Activated naive CD8-positive, alpha-beta T cell treated with anti-CD3 and anti-CD28 coated beads, Interleukin-2, amount 50 U/mL, for 24 hours (primary cell): Measurements from ENCODE around the gene COL18A1.
A peak's percentile ranks its signal among the peaks of the same experiment; 100 is the strongest.

Experiments
- ATAC-seq: fragments of 150-1000 bp; cut with Tn5 transposase; one replicate; pipeline ENCODE4 v1.10.0; 2021
- DNase-seq: peaks from one replicate; pipeline ENCODE4 v3.0.0; 2021
- H3K27ac Mint-ChIP-seq: one replicate; pipeline ENCODE4 v1.8.0; 2021; ENCODE audit warnings: mild to moderate bottlenecking, mixed read lengths
- H3K27me3 Mint-ChIP-seq: one replicate; pipeline ENCODE4 v1.8.0; 2021; ENCODE audit warnings: mixed read lengths
- H3K36me3 Mint-ChIP-seq: one replicate; pipeline ENCODE4 v1.8.0; 2021; ENCODE audit warnings: low read depth, mixed read lengths
- H3K4me1 Mint-ChIP-seq: one replicate; pipeline ENCODE4 v1.8.0; 2021; ENCODE audit warnings: mixed read lengths
- H3K4me3 Mint-ChIP-seq: one replicate; pipeline ENCODE4 v1.8.0; 2021; ENCODE audit warnings: mild to moderate bottlenecking, moderate library complexity, mixed read lengths
- H3K9me3 Mint-ChIP-seq: one replicate; pipeline ENCODE4 v1.8.0; 2021; ENCODE audit warnings: mixed read lengths

COL18A1 gene

DNA sequence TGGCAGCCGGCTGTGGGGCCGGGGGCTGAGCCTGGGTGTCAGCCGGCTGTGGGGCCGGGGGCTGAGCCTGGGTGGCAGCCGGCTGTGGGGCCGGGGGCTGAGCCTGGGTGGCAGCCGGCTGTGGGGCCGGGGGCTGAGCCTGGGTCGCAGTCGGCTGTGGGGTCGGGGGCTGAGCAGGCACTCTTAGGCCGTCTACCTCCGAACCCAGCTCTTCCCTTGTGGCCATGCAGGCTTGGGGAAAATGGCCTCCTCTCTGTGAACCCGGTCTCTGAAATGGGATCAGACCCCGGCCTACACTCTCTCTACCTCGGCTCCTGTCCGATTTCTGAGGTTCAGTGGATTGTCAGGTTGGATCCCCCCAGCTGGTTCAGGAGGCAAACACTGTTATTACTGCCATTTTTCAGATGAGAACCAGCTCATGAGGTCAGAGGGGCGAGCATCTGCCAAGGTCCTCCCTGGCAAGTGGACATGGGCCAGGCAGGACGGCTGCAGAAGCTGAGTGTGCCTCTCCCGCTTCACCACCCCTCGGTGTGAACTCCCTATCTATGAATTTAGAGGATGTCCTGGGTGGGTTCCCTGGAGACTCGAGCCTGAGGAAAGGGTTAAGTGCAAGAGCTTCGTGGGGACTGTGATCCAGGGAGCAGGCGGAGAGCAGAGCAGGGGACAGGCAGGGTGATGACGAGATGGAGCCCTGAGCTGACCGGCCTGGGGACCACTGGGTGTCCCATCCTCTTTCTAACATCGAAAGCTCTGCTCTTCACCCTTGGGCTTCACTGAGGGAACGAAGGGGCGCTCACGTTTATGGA, 10.9 kb upstream of the COL18A1 start:
- Mint-ChIP-seq H3K9me3 (no peaks in the 10 kb centered on the region), H3K27me3 (peaks cover 2% of the 10 kb centered on the region), H3K27ac (no peak overlapping the region), H3K4me3 (no peak overlapping the region), H3K4me1 (peaks cover 6% of the 10 kb centered on the region), H3K36me3 (no peaks in the 10 kb centered on the region)
- ATAC-seq: no peak
- DNase-seq: no peak

- no peak for DNase-seq
- peaks cover 5% of the 10 kb centered on the region for H3K36me3 Mint-ChIP-seq
- H3K9me3 Mint-ChIP-seq: peaks cover 7% of the 10 kb centered on the region
- H3K27ac Mint-ChIP-seq: no peak overlapping the region
- H3K4me1 Mint-ChIP-seq: peaks cover 6% of the 10 kb centered on the region
- H3K4me3 Mint-ChIP-seq: no peak overlapping the region
- H3K27me3 Mint-ChIP-seq: peaks cover 16% of the 10 kb centered on the region
- no peak for ATAC-seq
Measured at GRCh38 chr21:45396620-45396995, 8.4 kb upstream of the COL18A1 start.

- Mint-ChIP-seq H3K4me3 (no peak overlapping the region), H3K9me3 (peaks cover 7% of the 10 kb centered on the region), H3K4me1 (peaks cover 6% of the 10 kb centered on the region), H3K27ac (no peak overlapping the region), H3K36me3 (peaks cover 5% of the 10 kb centered on the region), H3K27me3 (peaks cover 22% of the 10 kb centered on the region)
- ATAC-seq: no peak
- DNase-seq: no peak
Measured at GRCh38 chr21:45397381-45397780, 7.6 kb upstream of the COL18A1 start.

DNA sequence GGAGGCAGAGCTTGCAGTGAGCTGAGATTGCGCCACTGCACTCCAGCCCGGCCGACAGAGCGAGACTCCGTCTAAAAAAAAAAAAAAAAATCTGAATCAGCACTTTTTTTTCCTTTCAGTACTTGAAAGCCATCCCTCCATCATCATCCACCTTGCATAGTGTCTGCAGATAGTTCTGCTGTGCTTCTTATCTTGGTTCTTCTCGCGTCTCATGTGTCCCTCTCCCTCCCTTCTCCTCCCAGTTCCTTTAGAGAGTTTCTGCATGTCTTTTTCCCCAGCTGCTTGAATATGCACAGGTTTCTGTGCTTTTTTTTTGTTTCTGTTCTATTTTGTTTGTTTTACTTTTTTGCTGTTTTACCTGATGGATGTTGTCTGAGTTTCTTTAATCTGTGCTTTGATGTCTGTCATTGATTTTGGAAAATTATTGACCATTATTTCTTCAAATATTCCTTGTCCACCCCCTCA, 3.9 kb upstream of the COL18A1 start:
- no peak for DNase-seq
- peaks cover 37% of the 10 kb centered on the region for H3K27me3 Mint-ChIP-seq

GRCh38 chr21:45401916-45402900, 2.8 kb upstream of the COL18A1 start:
- H3K36me3 Mint-ChIP-seq: peaks cover 5% of the 10 kb centered on the region
- peaks cover 13% of the 10 kb centered on the region for H3K4me1 Mint-ChIP-seq
- no peak overlapping the region for H3K4me3 Mint-ChIP-seq
- no peak for ATAC-seq
- peaks cover 7% of the 10 kb centered on the region for H3K9me3 Mint-ChIP-seq
- no peak for DNase-seq
- H3K27me3 Mint-ChIP-seq: peaks cover 48% of the 10 kb centered on the region
- no peak overlapping the region for H3K27ac Mint-ChIP-seq

More for the DNA sequence above, 3.9 kb upstream of the COL18A1 start:
- Mint-ChIP-seq H3K27ac (no peak overlapping the region), H3K4me1 (peaks cover 9% of the 10 kb centered on the region), H3K4me3 (no peak overlapping the region), H3K36me3 (peaks cover 5% of the 10 kb centered on the region), H3K9me3 (peaks cover 7% of the 10 kb centered on the region)
- no peak for ATAC-seq

DNA sequence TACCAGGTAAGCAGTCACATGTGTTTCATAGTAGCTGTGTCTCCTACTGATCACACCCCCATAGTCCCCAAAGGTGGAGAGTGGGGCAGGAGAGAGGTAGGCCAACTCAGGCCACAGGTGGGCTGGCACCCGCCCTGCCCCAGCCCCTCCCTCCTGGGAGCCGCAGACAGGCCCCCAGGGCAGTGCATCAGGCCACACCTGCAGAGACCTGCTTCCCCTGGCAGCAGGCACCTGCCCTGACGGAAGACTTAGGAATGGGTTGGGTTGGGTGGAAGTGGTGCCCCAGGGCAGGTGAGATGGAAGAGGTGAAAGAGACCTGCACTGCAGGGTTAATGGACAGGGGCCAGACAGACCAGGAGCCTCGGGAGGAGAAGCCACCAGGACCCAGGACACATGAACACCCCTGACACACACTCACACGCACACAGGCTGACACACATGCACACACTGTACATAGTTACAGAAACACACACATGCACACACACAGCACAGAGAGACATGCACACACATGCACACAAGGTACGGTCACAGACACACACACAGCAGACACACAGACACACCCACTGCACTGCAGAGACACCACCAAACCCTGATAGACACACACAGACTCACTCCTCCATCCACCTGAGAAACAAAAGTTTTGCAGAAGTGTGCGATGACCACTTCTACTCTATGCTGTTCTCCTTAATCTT, 1.7 kb upstream of the COL18A1 start:
- no peak overlapping the region for H3K27ac Mint-ChIP-seq
- ATAC-seq: no peak
- H3K4me3 Mint-ChIP-seq: peak overlapping the region; percentile 75
- no peak for DNase-seq
- H3K4me1 Mint-ChIP-seq: peaks cover 13% of the 10 kb centered on the region
- H3K27me3 Mint-ChIP-seq: peaks cover 56% of the 10 kb centered on the region
- peaks cover 7% of the 10 kb centered on the region for H3K9me3 Mint-ChIP-seq
- H3K36me3 Mint-ChIP-seq: peaks cover 5% of the 10 kb centered on the region

DNA sequence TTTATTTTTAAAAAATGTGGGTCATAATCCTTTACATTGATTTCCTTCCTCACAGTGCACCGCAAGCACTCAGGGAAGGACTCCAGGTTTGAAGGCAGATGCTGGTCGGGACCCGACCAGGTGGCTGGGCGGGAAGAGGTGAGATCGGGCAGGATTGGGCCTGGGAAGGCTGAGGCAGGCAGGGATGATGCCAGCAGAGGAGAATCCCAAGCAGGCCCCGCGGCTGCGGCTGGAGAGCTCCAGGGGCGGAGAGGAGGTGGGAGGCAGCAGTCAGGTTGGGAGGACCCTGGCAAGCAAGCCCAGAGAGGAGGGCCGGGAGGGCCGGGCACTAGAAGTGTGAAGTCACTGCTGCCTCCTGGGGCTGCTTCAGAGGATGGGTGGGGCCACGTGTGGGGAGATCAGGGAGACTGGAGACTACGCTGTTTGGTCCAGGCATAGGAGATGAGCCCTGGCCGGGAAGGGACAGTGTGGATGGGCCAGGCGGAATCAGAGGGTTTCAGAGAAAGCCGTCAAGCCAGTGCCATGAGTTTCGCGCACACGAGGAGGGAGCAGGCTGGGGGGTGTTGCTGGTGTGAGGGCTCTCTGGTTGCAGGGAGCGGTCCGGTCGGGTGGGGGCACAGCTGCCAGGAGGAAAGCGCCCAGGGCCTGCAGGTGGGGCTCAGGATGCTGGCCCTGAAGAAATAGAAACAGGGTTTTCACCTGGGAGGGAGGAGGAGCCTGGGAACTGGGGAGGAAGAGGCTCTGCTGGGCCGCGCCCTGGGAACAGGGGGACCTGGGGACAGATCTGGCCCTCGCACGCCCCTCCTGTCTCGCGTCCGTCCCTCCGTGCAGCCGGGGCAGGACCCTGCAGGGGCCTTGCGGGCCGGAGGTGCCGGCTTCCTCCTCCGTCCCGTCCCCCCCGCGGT, 888 bp upstream of the COL18A1 start:
- Mint-ChIP-seq H3K27ac (no peak overlapping the region), H3K27me3 (peaks cover 57% of the 10 kb centered on the region), H3K36me3 (peaks cover 5% of the 10 kb centered on the region), H3K4me3 (peak overlapping the region; percentile 75), H3K9me3 (peaks cover 7% of the 10 kb centered on the region), H3K4me1 (peaks cover 13% of the 10 kb centered on the region)
- DNase-seq: no peak
- no peak for ATAC-seq

- peaks cover 13% of the 10 kb centered on the region for H3K4me1 Mint-ChIP-seq
- H3K27me3 Mint-ChIP-seq: peaks cover 55% of the 10 kb centered on the region
- peaks cover 7% of the 10 kb centered on the region for H3K9me3 Mint-ChIP-seq
- ATAC-seq: peak; percentile 9
- no peak for DNase-seq
- no peak overlapping the region for H3K4me3 Mint-ChIP-seq
- peaks cover 5% of the 10 kb centered on the region for H3K36me3 Mint-ChIP-seq
- no peak overlapping the region for H3K27ac Mint-ChIP-seq
Measured at GRCh38 chr21:45405271-45405818, 380 bp downstream of the COL18A1 start.

DNA sequence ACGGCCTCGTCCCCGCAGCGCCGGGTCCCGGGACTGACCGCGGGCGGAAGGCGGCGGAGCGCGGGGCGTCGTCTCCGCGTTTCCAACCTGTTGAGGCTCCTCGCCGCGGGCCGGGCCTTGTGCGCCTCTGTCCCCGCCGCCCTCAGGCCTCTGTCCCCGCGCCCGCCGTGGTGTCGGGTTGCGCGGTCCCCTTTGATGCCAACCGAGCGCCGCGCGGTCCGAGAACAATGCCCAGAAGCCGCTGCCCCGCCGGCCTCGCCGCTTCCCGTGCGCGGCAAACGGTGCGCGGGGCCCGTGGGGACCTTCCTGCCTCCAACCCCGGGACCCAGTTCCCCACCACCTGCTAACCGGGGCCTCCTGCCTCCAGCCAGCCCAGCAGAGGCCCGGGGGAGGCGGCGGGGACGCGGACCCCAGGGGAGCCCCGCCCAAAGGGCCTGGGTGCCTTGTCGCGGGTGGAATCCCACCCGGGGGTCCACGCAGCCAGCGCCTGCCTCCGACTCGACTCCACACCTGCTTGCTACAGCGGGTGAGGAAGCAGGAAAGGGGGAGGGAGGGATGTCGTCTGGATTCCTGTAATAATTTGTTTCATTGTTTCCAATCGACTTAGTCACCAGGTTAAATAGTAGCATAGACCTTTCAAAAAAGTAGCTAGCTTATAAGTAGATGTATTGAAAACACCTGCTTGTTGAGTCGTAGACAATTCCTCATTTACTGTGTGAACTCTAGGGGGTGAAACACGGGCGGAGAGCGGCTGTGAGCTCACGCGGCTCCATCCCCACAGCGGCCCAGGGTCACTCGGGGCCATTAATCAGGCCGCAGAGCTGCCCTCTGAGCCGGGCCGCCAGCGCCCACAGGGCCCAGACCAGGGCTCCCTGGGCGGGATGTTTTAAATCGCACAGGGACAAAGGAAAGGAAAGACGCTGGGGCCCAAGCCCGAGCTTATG, 1.1 kb downstream of the COL18A1 start:
- ATAC-seq: peak; percentile 45
- peaks cover 6% of the 10 kb centered on the region for H3K9me3 Mint-ChIP-seq

DNA sequence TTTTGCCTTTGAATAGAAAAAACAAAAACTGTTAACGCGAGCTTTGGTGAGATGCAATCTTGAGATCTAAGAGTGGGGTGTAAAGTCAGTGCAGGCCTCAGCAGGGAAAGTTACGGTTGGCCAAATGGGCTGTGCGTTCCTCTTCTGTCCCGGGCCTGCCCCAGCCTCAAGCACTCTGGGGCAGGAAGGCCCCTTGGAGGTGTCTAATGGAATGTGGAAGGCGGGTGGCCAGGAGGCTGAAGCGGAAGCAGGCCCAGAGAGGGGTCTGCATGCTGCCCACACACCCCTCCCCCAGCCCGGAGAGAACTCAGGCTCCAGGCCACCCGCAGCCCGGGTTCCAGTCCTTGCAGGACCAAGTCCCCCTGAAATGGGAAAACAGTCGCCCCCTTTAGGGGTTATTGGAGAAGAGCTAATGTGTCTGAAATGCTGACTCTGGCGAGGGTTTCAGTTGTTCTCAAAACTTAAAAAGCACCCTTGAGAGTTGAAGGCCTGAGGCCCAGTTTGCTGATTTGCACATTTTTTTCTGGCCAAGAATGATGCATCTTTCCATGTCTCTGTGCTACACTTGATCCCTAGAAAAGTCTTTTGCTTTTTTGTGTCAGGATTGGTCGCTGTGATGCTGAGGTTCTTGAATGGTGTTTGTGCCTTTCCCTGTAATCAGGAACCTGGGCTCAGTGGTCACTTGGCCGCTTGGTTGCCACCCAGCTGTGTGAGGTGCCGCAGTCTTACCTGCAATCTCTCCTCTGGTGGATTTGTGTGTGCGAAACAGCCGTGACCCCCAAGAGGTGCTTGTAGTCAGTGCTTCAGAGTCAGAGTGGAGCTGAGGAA, 2.0 kb downstream of the COL18A1 start:
- Mint-ChIP-seq H3K36me3 (no peaks in the 10 kb centered on the region), H3K4me3 (peak overlapping the region; percentile 1), H3K9me3 (no peaks in the 10 kb centered on the region), H3K27me3 (peaks cover 45% of the 10 kb centered on the region), H3K4me1 (peaks cover 13% of the 10 kb centered on the region), H3K27ac (no peak overlapping the region)
- DNase-seq (no peak), ATAC-seq (no peak)

More for the DNA sequence above, 1.1 kb downstream of the COL18A1 start:
- peaks cover 13% of the 10 kb centered on the region for H3K4me1 Mint-ChIP-seq
- H3K27ac Mint-ChIP-seq: no peak overlapping the region
- peaks cover 54% of the 10 kb centered on the region for H3K27me3 Mint-ChIP-seq
- DNase-seq: no peak
- peak overlapping the region; percentile 1 for H3K4me3 Mint-ChIP-seq
- peaks cover 4% of the 10 kb centered on the region for H3K36me3 Mint-ChIP-seq

DNA sequence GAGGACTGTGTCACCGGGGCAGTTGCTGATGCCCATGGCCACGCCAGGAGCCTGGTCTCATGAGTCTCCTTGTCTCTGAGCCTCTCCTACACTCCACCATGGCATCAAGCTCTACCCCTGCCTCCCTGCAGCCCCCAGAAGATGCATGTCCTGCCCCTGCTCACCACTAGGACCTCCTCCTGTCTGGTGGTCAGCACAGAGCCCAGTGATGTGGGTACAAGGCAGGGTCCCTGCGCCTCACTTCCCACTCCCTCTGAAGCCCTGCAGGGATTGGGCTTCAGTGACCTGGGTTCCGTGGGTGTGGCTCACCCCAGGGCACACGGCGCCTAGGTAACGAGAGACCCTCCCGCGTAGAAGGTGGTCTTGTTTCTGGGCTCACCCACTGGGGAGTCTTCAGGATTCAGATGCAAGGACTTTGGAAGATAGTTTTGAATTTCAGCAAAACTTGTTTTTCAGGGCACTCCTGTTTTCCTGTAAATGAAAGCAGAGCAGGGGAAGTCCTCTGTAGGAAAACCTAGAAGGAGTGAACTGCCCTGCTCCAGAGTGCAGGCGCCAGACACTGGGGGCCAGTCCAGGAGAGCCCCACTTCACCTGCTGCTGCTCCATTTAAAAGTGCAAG, 2.8 kb downstream of the COL18A1 start:
- Mint-ChIP-seq H3K4me1 (peaks cover 13% of the 10 kb centered on the region), H3K4me3 (no peak overlapping the region), H3K27ac (no peak overlapping the region), H3K9me3 (no peaks in the 10 kb centered on the region), H3K36me3 (no peaks in the 10 kb centered on the region), H3K27me3 (peaks cover 39% of the 10 kb centered on the region)
- DNase-seq: no peak
- ATAC-seq: no peak
